SHP77 (cell line): ENCODE measurements around the gene MRPL20.
"Not testable (repeated sequence)": the region's sequence is repeated elsewhere in the genome, so short reads cannot be mapped to it uniquely, and the experiment has no call there.

ENCODE experiments used
- DNase-seq, 2 experiments: peaks; one replicate each; lab custom pipeline; 2025; lab: John Stamatoyannopoulos, UW

The MRPL20 gene

GRCh38 chr1:1426496-1427105 is 19.5 kb upstream of the MRPL20 start:
- DNase-seq: no peak

- DNase-seq: no peak
These were observed 18.8 kb upstream of the MRPL20 start for GRCh38 chr1:1425753-1426495.

- DNase-seq: no peak
These were observed 18.3 kb upstream of the MRPL20 start for GRCh38 chr1:1425426-1425752.

DNA sequence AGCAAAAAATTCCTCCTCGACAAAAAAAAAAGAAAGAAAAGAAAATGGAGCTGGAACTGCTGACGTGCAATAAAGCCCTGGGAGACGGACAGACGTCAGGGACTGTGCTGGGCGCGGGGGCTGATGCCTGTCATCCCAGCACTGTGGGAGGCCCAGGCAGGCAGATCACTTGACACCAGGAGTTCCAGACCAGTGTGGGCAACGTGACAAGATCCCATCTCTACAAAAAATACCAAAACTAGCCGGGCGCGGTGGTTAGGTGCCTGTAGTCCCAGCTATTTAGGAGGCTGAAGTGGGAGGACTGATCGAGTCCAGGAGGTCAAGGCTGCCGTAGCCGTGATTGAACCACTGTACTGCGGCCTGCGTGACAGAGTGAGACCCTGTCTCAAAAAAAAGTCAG is 17.6 kb upstream of the MRPL20 start:
- no peak for DNase-seq

DNA sequence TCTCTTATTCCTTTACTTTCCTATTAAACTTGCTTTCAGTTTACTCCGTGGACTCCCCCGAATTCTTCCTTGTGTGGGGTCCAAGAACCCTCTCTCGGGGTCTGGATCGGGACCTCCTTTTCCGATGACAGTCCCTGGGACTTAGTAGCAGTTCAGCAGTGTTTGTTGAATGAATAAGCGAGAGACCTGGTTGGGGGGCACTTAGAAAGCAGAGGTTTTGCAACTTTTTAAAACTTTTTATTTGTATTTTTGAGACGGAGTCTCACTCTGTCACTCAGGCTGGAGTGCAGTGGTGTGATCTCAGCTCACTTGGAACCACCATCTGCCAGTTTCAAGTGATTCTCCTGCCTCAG is 16.1 kb upstream of the MRPL20 start:
- no peak for DNase-seq

DNA sequence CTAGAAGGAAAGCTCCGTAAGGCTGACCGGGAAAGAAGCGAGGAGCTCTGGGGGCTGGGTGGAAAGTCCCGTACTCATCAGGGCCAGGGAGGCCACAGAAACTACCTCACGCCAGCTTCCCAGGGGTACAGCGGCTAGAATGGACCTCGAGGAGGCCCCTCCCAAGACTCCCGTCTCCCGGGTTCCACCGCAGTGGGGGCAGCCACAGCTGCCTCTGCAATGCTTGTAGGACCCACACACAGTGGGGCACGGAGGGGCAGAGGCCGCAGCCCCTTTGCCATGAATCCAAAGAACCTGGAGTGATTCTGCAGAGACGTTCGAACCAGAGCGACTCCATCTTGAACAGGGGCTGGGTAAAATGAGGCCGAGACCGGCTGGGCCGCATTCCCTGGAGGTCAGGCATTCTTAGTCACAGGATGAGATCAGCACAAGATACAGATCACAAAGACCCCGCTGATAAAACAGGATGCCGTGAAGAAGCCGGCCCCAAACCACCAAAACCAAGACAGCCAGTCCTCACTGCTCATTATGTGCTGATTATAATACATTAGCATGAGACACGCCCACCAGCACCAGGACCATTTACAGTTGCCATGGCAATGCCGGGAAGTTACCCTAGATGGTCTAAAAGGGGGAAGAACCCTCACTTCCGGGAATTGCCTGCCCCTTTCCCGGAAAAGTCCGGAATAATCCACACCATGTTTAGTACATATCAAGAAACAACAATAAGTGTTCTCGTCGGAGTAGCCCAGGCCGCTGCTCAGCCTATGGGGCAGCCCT is 15.6 kb upstream of the MRPL20 start:
- no peak for DNase-seq

- no peak for DNase-seq
These were observed 14.9 kb upstream of the MRPL20 start for GRCh38 chr1:1421907-1422464.

DNA sequence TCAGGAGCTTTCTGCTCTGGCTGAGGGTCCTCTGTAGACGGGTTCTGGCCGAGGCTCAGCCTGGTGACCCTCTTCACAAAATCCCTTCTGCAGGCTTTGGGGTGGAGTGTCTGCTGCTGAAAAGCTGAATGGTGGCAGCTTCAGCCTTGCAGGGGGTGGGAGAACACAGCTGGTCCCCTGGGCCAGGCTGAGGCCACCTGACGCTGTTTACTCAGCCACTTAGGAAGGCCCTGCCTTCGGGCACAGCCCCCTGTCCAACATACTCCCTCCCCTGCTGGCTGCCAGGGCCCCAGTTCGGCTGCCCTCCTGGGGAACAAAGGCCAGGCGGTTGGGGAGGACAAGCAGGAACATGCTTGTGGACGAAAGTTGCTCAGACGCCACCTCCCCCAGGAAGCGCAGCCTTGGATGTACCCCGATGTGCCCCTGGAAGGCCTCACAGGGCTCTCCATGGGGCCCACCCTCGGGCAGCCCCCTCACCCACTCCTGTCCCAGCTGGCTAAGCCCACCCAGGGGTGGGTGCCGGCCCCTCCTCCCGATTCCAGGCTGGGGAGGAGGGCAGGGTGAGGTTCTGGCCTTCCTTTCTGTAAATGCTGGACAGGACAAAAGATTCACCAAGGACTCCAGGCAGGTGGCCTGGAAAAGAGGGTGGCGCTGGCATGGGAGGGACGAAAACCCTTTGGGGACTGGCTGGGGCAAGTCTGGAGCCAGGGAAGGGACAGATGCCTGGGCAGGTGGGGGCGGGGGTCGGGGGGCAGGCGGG is 14.2 kb upstream of the MRPL20 start, which contains the start of gene ANKRD65:
Gene ANKRD65 (minus strand): TSS at position 130 of the 760 bp plus-strand sequence. CDS start 271 bp downstream, outside the sequence.
- peak; percentile 79 to 88 for DNase-seq

- no peak for DNase-seq
These were observed 13.6 kb upstream of the MRPL20 start for GRCh38 chr1:1420654-1421141.

GRCh38 chr1:1419813-1420653 is 12.9 kb upstream of the MRPL20 start:
- no peak for DNase-seq

- no peak for DNase-seq
These were observed 12.3 kb upstream of the MRPL20 start for GRCh38 chr1:1419363-1419812.

DNA sequence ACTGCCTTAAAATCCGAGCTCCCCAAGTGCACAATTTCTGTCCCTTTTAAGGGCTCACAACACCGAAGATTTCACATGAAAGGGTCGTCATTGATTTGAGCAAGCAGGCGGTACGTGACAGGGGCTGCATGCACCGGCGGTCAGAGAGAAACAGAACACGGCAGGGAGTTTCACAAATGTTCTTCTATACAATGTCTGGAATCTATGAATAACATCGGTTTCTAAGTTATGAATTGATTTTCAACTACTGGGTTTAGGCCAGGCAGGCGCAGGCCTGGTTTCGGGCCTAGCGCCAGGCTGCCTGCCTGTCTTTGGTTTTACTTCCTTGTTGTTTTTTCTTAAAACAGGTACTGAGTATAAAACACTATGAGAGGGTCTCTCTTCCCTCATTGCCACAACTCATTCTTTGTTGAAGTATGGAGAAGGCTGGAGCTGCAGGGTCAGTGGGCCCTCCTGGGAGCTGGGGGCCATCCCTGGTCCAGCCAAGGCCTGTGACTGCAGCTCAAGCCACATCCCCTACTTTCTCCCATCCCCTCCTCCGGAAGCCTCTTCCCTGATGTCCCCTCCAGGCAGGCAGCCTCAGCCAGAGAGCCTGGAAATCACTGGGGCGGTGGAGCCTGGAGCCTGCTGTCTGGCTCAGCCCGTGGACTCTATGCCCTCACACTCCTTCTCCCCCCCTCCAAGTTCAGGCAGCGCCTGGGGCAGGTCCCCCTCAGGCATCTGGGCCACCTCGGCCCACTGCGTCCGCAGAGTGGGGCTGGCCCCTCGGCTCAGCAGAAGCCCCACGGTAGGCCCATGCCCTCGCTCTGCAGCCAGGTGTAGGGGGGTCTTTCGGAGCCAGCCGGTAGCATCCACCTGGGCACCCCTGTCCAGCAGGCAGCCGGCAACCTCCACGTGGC is 11.6 kb upstream of the MRPL20 start:
- DNase-seq: no peak

- DNase-seq: not testable (repeated sequence)
These were observed 10.9 kb upstream of the MRPL20 start for GRCh38 chr1:1417825-1418463.

DNA sequence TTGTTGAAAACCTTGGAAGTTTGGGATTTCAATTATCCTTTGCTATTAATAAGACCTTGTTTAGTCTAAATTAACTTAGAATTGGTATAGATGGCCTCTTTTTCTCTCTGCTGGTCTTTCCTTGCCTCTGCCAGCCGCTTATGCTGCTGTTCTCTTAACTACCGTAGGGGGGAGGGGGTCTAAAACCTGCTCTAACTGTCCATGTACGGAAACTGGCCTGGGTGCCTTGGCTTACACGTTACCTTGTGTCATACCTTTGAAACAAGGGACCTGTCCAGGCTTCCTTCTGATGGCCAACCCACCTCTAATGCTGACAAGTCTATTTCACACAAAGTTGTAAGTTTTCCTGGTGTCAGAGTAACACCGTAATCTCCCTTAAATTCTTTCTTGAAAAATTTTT is 10.3 kb upstream of the MRPL20 start:
- DNase-seq: not testable (repeated sequence)

DNA sequence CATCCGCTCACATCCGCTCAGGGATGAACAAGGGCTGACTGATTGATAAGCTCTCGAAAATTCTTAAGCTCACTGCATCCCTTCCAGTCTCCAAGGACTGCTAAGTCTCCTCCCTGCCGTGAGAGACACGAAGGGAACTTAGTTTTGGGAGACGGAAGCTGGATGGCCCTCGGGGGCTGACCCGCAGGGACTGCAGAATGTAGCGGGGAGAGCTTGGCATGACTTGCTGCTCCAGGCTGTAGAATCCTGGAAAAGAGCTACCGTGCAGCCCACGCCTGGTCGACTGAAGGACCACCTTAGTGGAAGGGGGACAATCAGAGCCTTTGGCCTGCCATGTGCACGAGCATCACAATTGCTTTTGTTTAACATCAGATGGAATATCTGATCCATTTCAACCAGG is 8.7 kb upstream of the MRPL20 start:
- DNase-seq: no peak

- DNase-seq: not testable (repeated sequence)
These were observed 5.3 kb upstream of the MRPL20 start for GRCh38 chr1:1412311-1412902.

GRCh38 chr1:1411626-1412025 is 4.5 kb upstream of the MRPL20 start:
- no peak for DNase-seq

- not testable (repeated sequence) for DNase-seq
These were observed 3.1 kb upstream of the MRPL20 start for GRCh38 chr1:1410238-1410637.
